Body of pancreas (tissue), 4 donors: ENCODE measurements around the gene P4HA1.

ENCODE experiments used
- POLR2A ChIP-seq, 3 donors: fragments of 450-650 bp; IDR thresholded peaks; one replicate each; pipeline ENCODE4 v1.6.1; 2016; ENCODE audit warnings: antibody characterized with exemption in 3 of 3, mild to moderate bottlenecking in 2 of 3
- TF ChIP-seq, protein P1 (sequence below), 7 experiments: fragments of 450-650 bp in 4 of 7; fragments of 200-600 bp in 3 of 7; sonication (generic) in 3 of 7; IDR thresholded peaks; one replicate each; pipeline ENCODE4 v1.5.1; 2016 to 2019; ENCODE audit warnings: antibody characterized with exemption in 7 of 7

DNA sequence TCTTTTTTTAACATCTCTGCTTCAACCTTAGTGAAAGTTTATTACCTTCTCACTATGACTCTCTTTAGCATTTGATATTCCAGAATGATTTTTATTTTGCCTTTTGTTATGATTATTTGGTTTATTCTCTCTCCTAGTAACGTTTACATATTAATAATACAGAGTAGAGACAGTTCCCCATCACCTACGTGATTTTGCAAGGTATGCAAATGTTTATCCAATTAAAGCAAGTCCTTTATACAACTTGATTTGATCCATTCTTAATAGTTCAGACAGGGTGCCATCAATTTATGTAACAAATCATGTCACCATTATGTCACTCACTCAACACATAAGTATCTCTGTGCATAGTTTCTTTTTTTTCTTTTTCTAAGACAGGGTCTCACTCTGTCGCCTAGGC, 44.9 kb upstream of the P4HA1 start:
- TF ChIP-seq, protein P1, sequence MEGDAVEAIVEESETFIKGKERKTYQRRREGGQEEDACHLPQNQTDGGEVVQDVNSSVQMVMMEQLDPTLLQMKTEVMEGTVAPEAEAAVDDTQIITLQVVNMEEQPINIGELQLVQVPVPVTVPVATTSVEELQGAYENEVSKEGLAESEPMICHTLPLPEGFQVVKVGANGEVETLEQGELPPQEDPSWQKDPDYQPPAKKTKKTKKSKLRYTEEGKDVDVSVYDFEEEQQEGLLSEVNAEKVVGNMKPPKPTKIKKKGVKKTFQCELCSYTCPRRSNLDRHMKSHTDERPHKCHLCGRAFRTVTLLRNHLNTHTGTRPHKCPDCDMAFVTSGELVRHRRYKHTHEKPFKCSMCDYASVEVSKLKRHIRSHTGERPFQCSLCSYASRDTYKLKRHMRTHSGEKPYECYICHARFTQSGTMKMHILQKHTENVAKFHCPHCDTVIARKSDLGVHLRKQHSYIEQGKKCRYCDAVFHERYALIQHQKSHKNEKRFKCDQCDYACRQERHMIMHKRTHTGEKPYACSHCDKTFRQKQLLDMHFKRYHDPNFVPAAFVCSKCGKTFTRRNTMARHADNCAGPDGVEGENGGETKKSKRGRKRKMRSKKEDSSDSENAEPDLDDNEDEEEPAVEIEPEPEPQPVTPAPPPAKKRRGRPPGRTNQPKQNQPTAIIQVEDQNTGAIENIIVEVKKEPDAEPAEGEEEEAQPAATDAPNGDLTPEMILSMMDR (IDR thresholded peaks at IDR 0.05): no peak
- TF ChIP-seq POLR2A (IDR thresholded peaks at IDR 0.05): no peak
